ENCODE data around the gene PDAP1. TPM values are rescaled to one million over a fixed set of nuclear protein-coding genes. Genes with fewer than 3 reads are reported as not detected.

PDAP1 gene
- total RNA-seq, 1 experiment from 2014 or later = 200 TPM

DNA sequence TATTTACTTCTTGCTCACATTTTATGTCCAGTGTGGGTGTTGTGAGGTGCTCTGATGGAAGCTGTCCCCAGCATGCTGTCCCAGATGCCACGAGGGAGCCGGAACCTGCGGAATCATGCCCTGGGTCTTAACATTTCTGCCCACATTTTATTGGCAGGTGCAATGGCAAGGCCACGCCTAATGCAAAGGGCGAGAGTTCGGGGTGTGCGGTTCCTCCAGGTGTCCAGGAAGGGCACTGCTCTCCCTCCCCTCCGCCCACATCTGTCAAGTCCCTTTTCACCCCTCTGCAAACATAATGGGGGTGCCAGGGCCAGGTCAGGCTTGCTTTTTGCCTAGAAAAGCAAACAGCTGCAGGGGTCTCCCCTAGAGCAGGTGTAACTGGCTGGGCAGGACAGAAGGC, 16.4 kb downstream of the PDAP1 start:
- Histone ChIP-seq H4K20me1 (ENCODE audit: insufficient read depth) (no peaks in the 10 kb centered on the region), H3K27me3 (ENCODE audit: insufficient read depth, low read length) (no peaks in the 10 kb centered on the region), H3K79me2 (ENCODE audit: insufficient read depth, low read length) (peaks cover 1% of the 10 kb centered on the region; the same call in 1 of the 2 replicates), H3K4me3 (replicated peaks in 1 of 2; ENCODE audit: low read depth in 1 of 2, low read length in 2 of 2) (no peak overlapping the region), H3K36me3 (ENCODE audit: control insufficient read depth in 1 of 2, insufficient read depth in 2 of 2, low read length in 2 of 2) (peaks cover 17 to 34% of the 10 kb centered on the region in 2 experiments), H3K4me1 (ENCODE audit: control insufficient read depth in 1 of 2, insufficient read depth in 2 of 2, low read length in 2 of 2) (peaks cover 0 to 16% of the 10 kb centered on the region in 2 experiments; a peak in 1 of 4 replicates), H2AFZ (ENCODE audit: low read depth, low read length, poor library complexity, severe bottlenecking) (no peak overlapping the region), H3K9ac (ENCODE audit: low read length) (no peak overlapping the region), H3K4me2 (ENCODE audit: low read length) (no peak overlapping the region), H3K9me2 (ENCODE audit: insufficient read depth) (no peaks in the 10 kb centered on the region), H3K27ac (ENCODE audit: low read depth, low read length) (no peak overlapping the region; the same call in 1 of the 2 replicates), H3K9me3 (ENCODE audit: control insufficient read depth in 1 of 2, insufficient read depth in 1 of 2, low read depth in 1 of 2, low read length in 2 of 2) (no peaks in the 10 kb centered on the region)
- no peak for TF ChIP-seq CBX3 (IDR thresholded peaks at IDR 0.05; ENCODE audit: low read depth)
- POLR2A ChIA-PET = interaction anchor here (1.4 kb wide), 1 partner anchor 17 kb away, joined by 5 read pairs; the partner anchor contains the start of genes BUD31 and PDAP1
- RAD21 ChIA-PET (ENCODE audit: low non-redundant PET in 1 of 2, low total read pairs in 2 of 2, uncharacterized antibody in 2 of 2, unreplicated experiment in 2 of 2) = no interaction called here
- intact Hi-C loops (cut with micrococcal nuclease) = no loop called here
- DNase-seq (ENCODE audit: low read depth, low spot score) (no peak), ATAC-seq (no peak)
- CTCF ChIA-PET = no interaction called here
- BruUV-seq (replicated peaks) = no TSS peak

DNA sequence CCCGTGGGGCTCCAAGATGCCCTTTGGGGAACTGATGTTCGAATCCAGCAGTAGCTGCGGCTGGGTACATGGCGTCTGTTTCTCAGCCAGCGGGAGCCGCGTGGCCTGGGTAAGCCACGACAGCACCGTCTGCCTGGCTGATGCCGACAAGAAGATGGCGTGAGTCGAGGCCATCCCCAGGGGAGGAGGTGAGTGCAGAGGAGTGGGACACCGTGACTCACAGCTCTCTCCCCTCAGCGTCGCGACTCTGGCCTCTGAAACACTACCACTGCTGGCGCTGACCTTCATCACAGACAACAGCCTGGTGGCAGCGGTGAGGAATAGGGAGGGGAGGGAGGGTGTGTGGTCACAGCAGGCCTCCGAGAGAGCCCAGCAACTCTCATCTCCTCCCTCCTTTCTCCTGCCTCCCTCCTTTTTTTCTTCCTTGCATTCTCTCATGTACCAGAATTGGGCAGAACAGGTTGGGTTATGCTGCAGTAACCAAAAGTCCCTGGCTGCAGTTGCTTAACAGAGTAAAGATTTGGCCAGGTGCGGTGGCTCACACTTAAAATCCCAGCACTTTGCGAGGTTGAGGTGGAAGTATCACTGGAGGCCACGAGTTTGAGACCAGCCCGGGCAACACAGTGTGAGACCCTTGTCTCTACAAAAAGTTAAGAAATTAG, 17.3 kb downstream of the PDAP1 start:
- no TSS peak for BruUV-seq (replicated peaks)
- TF ChIP-seq EGR1 (IDR thresholded peaks at IDR 0.05; ENCODE audit: low read depth) (no peak), ZFX (IDR thresholded peaks at IDR 0.05) (no peak), ELF1 (IDR thresholded peaks at IDR 0.05; ENCODE audit: borderline replicate concordance, low read depth) (no peak), FOSL1 (IDR thresholded peaks at IDR 0.05; ENCODE audit: low read depth) (no peak), SIN3A (IDR thresholded peaks at IDR 0.05; ENCODE audit: low read depth) (no peak), EZH2phosphoT487 (IDR thresholded peaks at IDR 0.05; ENCODE audit: borderline replicate concordance) (no peak), CBX3 (IDR thresholded peaks at IDR 0.05; ENCODE audit: low read depth) (no peak), SP1 (IDR thresholded peaks at IDR 0.05; ENCODE audit: low read depth) (no peak), SRF (IDR thresholded peaks at IDR 0.05; ENCODE audit: low read depth) (no peak), TCF7L2 (IDR thresholded peaks at IDR 0.05; ENCODE audit: borderline replicate concordance, extremely low read depth, insufficient read depth, insufficient read length) (no peak), POLR2AphosphoS5 (IDR thresholded peaks at IDR 0.05; ENCODE audit: low read depth, low read length) (no peak), YY1 (IDR thresholded peaks at IDR 0.05; ENCODE audit: extremely low read depth, insufficient replicate concordance, low read depth, low read length) (no peak)
- TF ChIP-seq, protein P1, sequence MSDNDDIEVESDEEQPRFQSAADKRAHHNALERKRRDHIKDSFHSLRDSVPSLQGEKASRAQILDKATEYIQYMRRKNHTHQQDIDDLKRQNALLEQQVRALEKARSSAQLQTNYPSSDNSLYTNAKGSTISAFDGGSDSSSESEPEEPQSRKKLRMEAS (IDR thresholded peaks at IDR 0.05) = no peak
- TF ChIP-seq, protein P2, sequence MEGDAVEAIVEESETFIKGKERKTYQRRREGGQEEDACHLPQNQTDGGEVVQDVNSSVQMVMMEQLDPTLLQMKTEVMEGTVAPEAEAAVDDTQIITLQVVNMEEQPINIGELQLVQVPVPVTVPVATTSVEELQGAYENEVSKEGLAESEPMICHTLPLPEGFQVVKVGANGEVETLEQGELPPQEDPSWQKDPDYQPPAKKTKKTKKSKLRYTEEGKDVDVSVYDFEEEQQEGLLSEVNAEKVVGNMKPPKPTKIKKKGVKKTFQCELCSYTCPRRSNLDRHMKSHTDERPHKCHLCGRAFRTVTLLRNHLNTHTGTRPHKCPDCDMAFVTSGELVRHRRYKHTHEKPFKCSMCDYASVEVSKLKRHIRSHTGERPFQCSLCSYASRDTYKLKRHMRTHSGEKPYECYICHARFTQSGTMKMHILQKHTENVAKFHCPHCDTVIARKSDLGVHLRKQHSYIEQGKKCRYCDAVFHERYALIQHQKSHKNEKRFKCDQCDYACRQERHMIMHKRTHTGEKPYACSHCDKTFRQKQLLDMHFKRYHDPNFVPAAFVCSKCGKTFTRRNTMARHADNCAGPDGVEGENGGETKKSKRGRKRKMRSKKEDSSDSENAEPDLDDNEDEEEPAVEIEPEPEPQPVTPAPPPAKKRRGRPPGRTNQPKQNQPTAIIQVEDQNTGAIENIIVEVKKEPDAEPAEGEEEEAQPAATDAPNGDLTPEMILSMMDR (IDR thresholded peaks at IDR 0.05 in 2 of 3, conservative IDR thresholded peaks at IDR 0.05 in 1 of 3; ENCODE audit: borderline replicate concordance in 1 of 3, insufficient read depth in 1 of 3, low read depth in 2 of 3, low read length in 2 of 3) = no peak
- TF ChIP-seq, protein P3, sequence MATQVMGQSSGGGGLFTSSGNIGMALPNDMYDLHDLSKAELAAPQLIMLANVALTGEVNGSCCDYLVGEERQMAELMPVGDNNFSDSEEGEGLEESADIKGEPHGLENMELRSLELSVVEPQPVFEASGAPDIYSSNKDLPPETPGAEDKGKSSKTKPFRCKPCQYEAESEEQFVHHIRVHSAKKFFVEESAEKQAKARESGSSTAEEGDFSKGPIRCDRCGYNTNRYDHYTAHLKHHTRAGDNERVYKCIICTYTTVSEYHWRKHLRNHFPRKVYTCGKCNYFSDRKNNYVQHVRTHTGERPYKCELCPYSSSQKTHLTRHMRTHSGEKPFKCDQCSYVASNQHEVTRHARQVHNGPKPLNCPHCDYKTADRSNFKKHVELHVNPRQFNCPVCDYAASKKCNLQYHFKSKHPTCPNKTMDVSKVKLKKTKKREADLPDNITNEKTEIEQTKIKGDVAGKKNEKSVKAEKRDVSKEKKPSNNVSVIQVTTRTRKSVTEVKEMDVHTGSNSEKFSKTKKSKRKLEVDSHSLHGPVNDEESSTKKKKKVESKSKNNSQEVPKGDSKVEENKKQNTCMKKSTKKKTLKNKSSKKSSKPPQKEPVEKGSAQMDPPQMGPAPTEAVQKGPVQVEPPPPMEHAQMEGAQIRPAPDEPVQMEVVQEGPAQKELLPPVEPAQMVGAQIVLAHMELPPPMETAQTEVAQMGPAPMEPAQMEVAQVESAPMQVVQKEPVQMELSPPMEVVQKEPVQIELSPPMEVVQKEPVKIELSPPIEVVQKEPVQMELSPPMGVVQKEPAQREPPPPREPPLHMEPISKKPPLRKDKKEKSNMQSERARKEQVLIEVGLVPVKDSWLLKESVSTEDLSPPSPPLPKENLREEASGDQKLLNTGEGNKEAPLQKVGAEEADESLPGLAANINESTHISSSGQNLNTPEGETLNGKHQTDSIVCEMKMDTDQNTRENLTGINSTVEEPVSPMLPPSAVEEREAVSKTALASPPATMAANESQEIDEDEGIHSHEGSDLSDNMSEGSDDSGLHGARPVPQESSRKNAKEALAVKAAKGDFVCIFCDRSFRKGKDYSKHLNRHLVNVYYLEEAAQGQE (IDR thresholded peaks at IDR 0.05; ENCODE audit: low read depth) = no peak

More for the DNA sequence above, 17.3 kb downstream of the PDAP1 start:
- Histone ChIP-seq H2AFZ (ENCODE audit: low read depth, low read length, poor library complexity, severe bottlenecking) (no peak overlapping the region), H4K20me1 (ENCODE audit: insufficient read depth) (no peaks in the 10 kb centered on the region; the same call in 1 of the 2 replicates), H3K36me3 (ENCODE audit: control insufficient read depth in 1 of 2, insufficient read depth in 2 of 2, low read length in 2 of 2) (peaks cover 12 to 32% of the 10 kb centered on the region in 2 experiments), H3K27ac (ENCODE audit: low read depth, low read length) (no peak overlapping the region), H3K4me3 (replicated peaks in 1 of 2; ENCODE audit: low read depth in 1 of 2, low read length in 2 of 2) (no peak overlapping the region), H3K79me2 (ENCODE audit: insufficient read depth, low read length) (no peaks in the 10 kb centered on the region; the same call in 1 of the 2 replicates), H3K27me3 (ENCODE audit: insufficient read depth, low read length) (no peaks in the 10 kb centered on the region), H3K4me2 (ENCODE audit: low read length) (no peak overlapping the region), H3K9ac (ENCODE audit: low read length) (no peak overlapping the region), H3K9me3 (ENCODE audit: control insufficient read depth in 1 of 2, insufficient read depth in 1 of 2, low read depth in 1 of 2, low read length in 2 of 2) (no peaks in the 10 kb centered on the region), H3K9me2 (ENCODE audit: insufficient read depth) (no peaks in the 10 kb centered on the region), H3K4me1 (ENCODE audit: control insufficient read depth in 1 of 2, insufficient read depth in 2 of 2, low read length in 2 of 2) (peaks cover 0 to 16% of the 10 kb centered on the region in 2 experiments; a peak in 1 of 4 replicates)
- no peak for DNase-seq (ENCODE audit: low read depth, low spot score)
- RAD21 ChIA-PET (ENCODE audit: low non-redundant PET in 1 of 2, low total read pairs in 2 of 2, uncharacterized antibody in 2 of 2, unreplicated experiment in 2 of 2) = no interaction called here
- ATAC-seq = no peak
- CTCF ChIA-PET = no interaction called here
- intact Hi-C loops (cut with micrococcal nuclease) = no loop called here
- POLR2A ChIA-PET = no interaction called here
